Measurements from ENCODE around the gene CCDC196.
"Not testable (repeated sequence)": the region's sequence is repeated elsewhere in the genome, so short reads cannot be mapped to it uniquely, and the experiment has no call there.

CCDC196 gene

GRCh38 chr14:66498311-66498710, 12.1 kb downstream of the CCDC196 start:
- no peaks in the 10 kb centered on the region for H3K27me3 ChIP-seq (ENCODE audit: control insufficient read depth, insufficient read depth, low read length)
- H3K4me1 ChIP-seq (ENCODE audit: control insufficient read depth, insufficient read depth, low read length), result no peaks in the 10 kb centered on the region
- no peak overlapping the region for H3K9ac ChIP-seq (ENCODE audit: low read length)
- H3K36me3 ChIP-seq (ENCODE audit: control insufficient read depth, insufficient read depth, low read length), result no peaks in the 10 kb centered on the region
- H3K4me3 ChIP-seq (ENCODE audit: low read length), result no peak overlapping the region
- H3K9me3 ChIP-seq (ENCODE audit: control insufficient read depth, low read length), result no peaks in the 10 kb centered on the region

GRCh38 chr14:66501592-66501991, 15.4 kb downstream of the CCDC196 start:
- no peaks in the 10 kb centered on the region for H3K4me1 ChIP-seq (ENCODE audit: control insufficient read depth, insufficient read depth, low read length)
- H3K9me3 ChIP-seq (ENCODE audit: control insufficient read depth, low read length), result no peaks in the 10 kb centered on the region
- no peaks in the 10 kb centered on the region for H3K36me3 ChIP-seq (ENCODE audit: control insufficient read depth, insufficient read depth, low read length)
- H3K9ac ChIP-seq (ENCODE audit: low read length), result no peak overlapping the region
- no peak overlapping the region for H3K4me3 ChIP-seq (ENCODE audit: low read length)
- H3K27me3 ChIP-seq (ENCODE audit: control insufficient read depth, insufficient read depth, low read length), result no peaks in the 10 kb centered on the region

- H3K9ac ChIP-seq (ENCODE audit: low read length); H3K27me3 ChIP-seq (ENCODE audit: control insufficient read depth, insufficient read depth, low read length); H3K9me3 ChIP-seq (ENCODE audit: control insufficient read depth, low read length); H3K4me3 ChIP-seq (ENCODE audit: low read length); H3K36me3 ChIP-seq (ENCODE audit: control insufficient read depth, insufficient read depth, low read length); H3K4me1 ChIP-seq (ENCODE audit: control insufficient read depth, insufficient read depth, low read length): not testable (repeated sequence)
Observed at GRCh38 chr14:66502836-66503235, 16.7 kb downstream of the CCDC196 start.

GRCh38 chr14:66503532-66503931, 17.4 kb downstream of the CCDC196 start:
- Histone ChIP-seq H3K9me3 (ENCODE audit: control insufficient read depth, low read length) (no peaks in the 10 kb centered on the region), H3K27me3 (ENCODE audit: control insufficient read depth, insufficient read depth, low read length) (no peaks in the 10 kb centered on the region), H3K36me3 (ENCODE audit: control insufficient read depth, insufficient read depth, low read length) (no peaks in the 10 kb centered on the region), H3K9ac (ENCODE audit: low read length) (no peak overlapping the region), H3K4me3 (ENCODE audit: low read length) (no peak overlapping the region), H3K4me1 (ENCODE audit: control insufficient read depth, insufficient read depth, low read length) (no peaks in the 10 kb centered on the region)

GRCh38 chr14:66507181-66507721, 21.1 kb downstream of the CCDC196 start:
- Histone ChIP-seq H3K36me3 (ENCODE audit: control insufficient read depth, insufficient read depth, low read length) (no peaks in the 10 kb centered on the region), H3K9ac (ENCODE audit: low read length) (peak overlapping the region; percentile 90), H3K9me3 (ENCODE audit: control insufficient read depth, low read length) (no peaks in the 10 kb centered on the region), H3K4me3 (ENCODE audit: low read length) (peak overlapping the region; percentile 15), H3K27me3 (ENCODE audit: control insufficient read depth, insufficient read depth, low read length) (no peaks in the 10 kb centered on the region), H3K4me1 (ENCODE audit: control insufficient read depth, insufficient read depth, low read length) (peaks cover 4% of the 10 kb centered on the region)

- peaks cover 4% of the 10 kb centered on the region for H3K4me1 ChIP-seq (ENCODE audit: control insufficient read depth, insufficient read depth, low read length)
- no peaks in the 10 kb centered on the region for H3K36me3 ChIP-seq (ENCODE audit: control insufficient read depth, insufficient read depth, low read length)
- no peaks in the 10 kb centered on the region for H3K9me3 ChIP-seq (ENCODE audit: control insufficient read depth, low read length)
- H3K9ac ChIP-seq (ENCODE audit: low read length), result peak within 1 kb of the TSS; percentile 90
- no peaks in the 10 kb centered on the region for H3K27me3 ChIP-seq (ENCODE audit: control insufficient read depth, insufficient read depth, low read length)
- H3K4me3 ChIP-seq (ENCODE audit: low read length), result peak within 1 kb of the TSS; percentile 15
Observed at GRCh38 chr14:66507722-66508546, 21.8 kb downstream of the CCDC196 start, which contains the start of gene GPHN. TSS of gene GPHN (plus strand) at chr14:66508147.

GRCh38 chr14:66508547-66508845, 22.3 kb downstream of the CCDC196 start:
- peak overlapping the region; percentile 15 for H3K4me3 ChIP-seq (ENCODE audit: low read length)
- no peaks in the 10 kb centered on the region for H3K36me3 ChIP-seq (ENCODE audit: control insufficient read depth, insufficient read depth, low read length)
- no peaks in the 10 kb centered on the region for H3K27me3 ChIP-seq (ENCODE audit: control insufficient read depth, insufficient read depth, low read length)
- H3K4me1 ChIP-seq (ENCODE audit: control insufficient read depth, insufficient read depth, low read length), result peaks cover 4% of the 10 kb centered on the region
- peak overlapping the region; percentile 90 for H3K9ac ChIP-seq (ENCODE audit: low read length)
- H3K9me3 ChIP-seq (ENCODE audit: control insufficient read depth, low read length), result no peaks in the 10 kb centered on the region

- Histone ChIP-seq H3K4me1 (ENCODE audit: control insufficient read depth, insufficient read depth, low read length) (peaks cover 4% of the 10 kb centered on the region), H3K4me3 (ENCODE audit: low read length) (peak overlapping the region; percentile 15), H3K9me3 (ENCODE audit: control insufficient read depth, low read length) (no peaks in the 10 kb centered on the region)
Observed at GRCh38 chr14:66508846-66509621, 22.9 kb downstream of the CCDC196 start.

GRCh38 chr14:66509874-66510273, 23.7 kb downstream of the CCDC196 start:
- Histone ChIP-seq H3K4me1 (ENCODE audit: control insufficient read depth, insufficient read depth, low read length) (peaks cover 4% of the 10 kb centered on the region), H3K9me3 (ENCODE audit: control insufficient read depth, low read length) (no peaks in the 10 kb centered on the region), H3K36me3 (ENCODE audit: control insufficient read depth, insufficient read depth, low read length) (no peaks in the 10 kb centered on the region), H3K4me3 (ENCODE audit: low read length) (no peak overlapping the region), H3K9ac (ENCODE audit: low read length) (peak overlapping the region; percentile 90), H3K27me3 (ENCODE audit: control insufficient read depth, insufficient read depth, low read length) (no peaks in the 10 kb centered on the region)

More at GRCh38 chr14:66508846-66509621, 22.9 kb downstream of the CCDC196 start:
- Histone ChIP-seq H3K36me3 (ENCODE audit: control insufficient read depth, insufficient read depth, low read length) (no peaks in the 10 kb centered on the region), H3K9ac (ENCODE audit: low read length) (peak overlapping the region; percentile 90), H3K27me3 (ENCODE audit: control insufficient read depth, insufficient read depth, low read length) (no peaks in the 10 kb centered on the region)

- H3K4me3 ChIP-seq (ENCODE audit: low read length), result no peak overlapping the region
- H3K4me1 ChIP-seq (ENCODE audit: control insufficient read depth, insufficient read depth, low read length), result peaks cover 4% of the 10 kb centered on the region
- H3K9me3 ChIP-seq (ENCODE audit: control insufficient read depth, low read length), result no peaks in the 10 kb centered on the region
- no peaks in the 10 kb centered on the region for H3K36me3 ChIP-seq (ENCODE audit: control insufficient read depth, insufficient read depth, low read length)
- no peak overlapping the region for H3K9ac ChIP-seq (ENCODE audit: low read length)
- no peaks in the 10 kb centered on the region for H3K27me3 ChIP-seq (ENCODE audit: control insufficient read depth, insufficient read depth, low read length)
Observed at GRCh38 chr14:66511849-66512248, 25.7 kb downstream of the CCDC196 start.

GRCh38 chr14:66514213-66514612, 28.0 kb downstream of the CCDC196 start:
- Histone ChIP-seq H3K27me3 (ENCODE audit: control insufficient read depth, insufficient read depth, low read length) (no peaks in the 10 kb centered on the region), H3K4me3 (ENCODE audit: low read length) (no peak overlapping the region), H3K36me3 (ENCODE audit: control insufficient read depth, insufficient read depth, low read length) (no peaks in the 10 kb centered on the region), H3K9me3 (ENCODE audit: control insufficient read depth, low read length) (no peaks in the 10 kb centered on the region), H3K4me1 (ENCODE audit: control insufficient read depth, insufficient read depth, low read length) (peaks cover 4% of the 10 kb centered on the region), H3K9ac (ENCODE audit: low read length) (no peak overlapping the region)

- H3K4me3 ChIP-seq (ENCODE audit: low read length), result no peak overlapping the region
- no peaks in the 10 kb centered on the region for H3K36me3 ChIP-seq (ENCODE audit: control insufficient read depth, insufficient read depth, low read length)
- H3K27me3 ChIP-seq (ENCODE audit: control insufficient read depth, insufficient read depth, low read length), result no peaks in the 10 kb centered on the region
- H3K9ac ChIP-seq (ENCODE audit: low read length), result no peak overlapping the region
- H3K4me1 ChIP-seq (ENCODE audit: control insufficient read depth, insufficient read depth, low read length), result peaks cover 4% of the 10 kb centered on the region
- H3K9me3 ChIP-seq (ENCODE audit: control insufficient read depth, low read length), result no peaks in the 10 kb centered on the region
Observed at GRCh38 chr14:66530526-66530925, 44.4 kb downstream of the CCDC196 start.
